Measurements from ENCODE around the gene TNP2. TPM values are rescaled to one million over a fixed set of nuclear protein-coding genes. Genes with fewer than 3 reads are reported as not detected.

The TNP2 gene
- total and polyA plus RNA-seq, 12 donors, result not detected

DNA sequence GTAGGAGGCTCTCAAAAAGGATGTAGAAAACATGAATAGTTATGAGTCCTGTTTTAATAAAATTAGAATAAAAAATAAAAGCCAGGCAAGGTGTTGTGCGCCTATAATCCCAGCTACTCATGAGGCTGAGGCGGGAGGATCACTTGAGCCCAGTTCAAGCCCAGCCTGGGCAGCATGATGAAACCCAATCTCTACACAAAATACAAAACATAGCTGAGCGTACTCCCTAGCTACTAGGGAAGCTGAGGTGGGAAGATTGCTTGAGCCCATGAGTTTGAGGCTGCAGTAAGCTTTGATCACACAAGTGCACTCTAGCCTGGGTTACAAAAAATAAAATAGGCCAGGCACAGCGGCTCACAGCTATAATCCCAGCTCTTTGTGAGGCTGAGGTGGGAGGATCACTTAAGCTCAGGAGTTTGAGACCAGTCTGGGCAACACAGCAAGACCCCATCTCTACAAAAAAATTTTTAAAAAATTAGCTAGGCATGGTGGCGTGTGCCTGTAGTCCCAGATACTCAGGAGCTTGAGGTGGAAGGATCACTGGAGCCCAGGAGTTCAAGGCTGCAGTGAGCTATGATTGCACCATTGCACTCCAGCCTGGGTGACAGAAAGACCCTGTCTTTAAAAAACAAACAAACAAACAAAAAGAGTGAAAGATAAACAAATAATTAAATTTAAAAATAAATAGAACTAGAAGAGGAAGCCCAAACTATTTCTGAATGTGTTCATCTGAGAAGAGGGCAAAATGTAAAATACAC, 29.2 kb upstream of the TNP2 start:
- peaks cover 0 to 20% (median 12%) of the 10 kb centered on the region in 9 donors for H3K4me1 ChIP-seq
- WGBS, 2 donors, result 95 to 96% methylated on average over 5 of the region's 5 CpGs
- H3K27me3 ChIP-seq, result no peaks in the 10 kb centered on the region
- TF ChIP-seq, protein P1, sequence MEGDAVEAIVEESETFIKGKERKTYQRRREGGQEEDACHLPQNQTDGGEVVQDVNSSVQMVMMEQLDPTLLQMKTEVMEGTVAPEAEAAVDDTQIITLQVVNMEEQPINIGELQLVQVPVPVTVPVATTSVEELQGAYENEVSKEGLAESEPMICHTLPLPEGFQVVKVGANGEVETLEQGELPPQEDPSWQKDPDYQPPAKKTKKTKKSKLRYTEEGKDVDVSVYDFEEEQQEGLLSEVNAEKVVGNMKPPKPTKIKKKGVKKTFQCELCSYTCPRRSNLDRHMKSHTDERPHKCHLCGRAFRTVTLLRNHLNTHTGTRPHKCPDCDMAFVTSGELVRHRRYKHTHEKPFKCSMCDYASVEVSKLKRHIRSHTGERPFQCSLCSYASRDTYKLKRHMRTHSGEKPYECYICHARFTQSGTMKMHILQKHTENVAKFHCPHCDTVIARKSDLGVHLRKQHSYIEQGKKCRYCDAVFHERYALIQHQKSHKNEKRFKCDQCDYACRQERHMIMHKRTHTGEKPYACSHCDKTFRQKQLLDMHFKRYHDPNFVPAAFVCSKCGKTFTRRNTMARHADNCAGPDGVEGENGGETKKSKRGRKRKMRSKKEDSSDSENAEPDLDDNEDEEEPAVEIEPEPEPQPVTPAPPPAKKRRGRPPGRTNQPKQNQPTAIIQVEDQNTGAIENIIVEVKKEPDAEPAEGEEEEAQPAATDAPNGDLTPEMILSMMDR (IDR thresholded peaks at IDR 0.05), result no peak
- no peak overlapping the region for H3K4me3 ChIP-seq
- H3K9me3 ChIP-seq, result no peaks in the 10 kb centered on the region
- DNase-seq, result no peak
- ATAC-seq, result peak in 1 of 8 donors; percentile 8
- H3K36me3 ChIP-seq, result no peaks in the 10 kb centered on the region
- intact Hi-C loops (cut with DNase I), result no loop called here
- H3K27ac ChIP-seq, result peak overlapping the region in 6 of 10 donors; percentile 16 to 80 (median 59)

DNA sequence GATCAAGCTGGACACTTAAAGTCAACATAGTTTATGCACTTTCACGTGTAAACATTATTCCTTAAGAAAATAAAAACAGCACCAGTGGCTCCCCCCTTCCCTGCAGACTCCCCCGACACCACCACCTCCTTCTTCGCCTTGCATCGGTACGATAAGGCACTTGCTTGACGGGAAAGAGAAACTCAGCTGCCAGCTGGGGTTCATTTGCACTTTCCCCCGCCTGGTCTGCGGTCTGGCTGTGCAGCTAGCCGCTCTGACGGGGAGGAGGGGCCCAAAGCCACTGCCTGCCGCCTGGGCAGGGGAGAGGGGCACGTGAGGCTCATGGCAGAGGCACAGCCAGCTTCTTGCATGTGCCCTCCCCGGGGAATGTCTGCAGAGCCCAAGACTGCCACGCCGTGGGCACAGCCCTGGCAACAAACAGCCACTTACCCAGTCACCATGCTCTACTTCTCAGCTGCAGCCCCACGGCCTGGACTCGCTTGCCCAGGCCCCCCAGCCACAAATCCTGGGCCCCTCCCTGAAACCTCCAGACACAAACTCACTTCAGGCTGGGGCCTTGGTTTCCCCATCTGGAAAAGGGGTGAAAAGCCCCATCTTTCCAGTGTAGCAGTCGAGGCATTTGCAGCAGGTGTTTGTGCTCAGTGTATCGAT, 28.5 kb upstream of the TNP2 start:
- Histone ChIP-seq H3K27me3 (no peaks in the 10 kb centered on the region), H3K4me3 (peak overlapping the region in 6 of 10 donors; percentile 2 to 31 (median 18)), H3K36me3 (no peaks in the 10 kb centered on the region), H3K9me3 (no peaks in the 10 kb centered on the region), H3K27ac (peak overlapping the region; percentile 3 to 80 (median 44)), H3K4me1 (peaks cover 0 to 20% (median 12%) of the 10 kb centered on the region in 9 donors)
- TF ChIP-seq, protein P1 (IDR thresholded peaks at IDR 0.05), result peak in 3 of 9 donors; percentile 34 to 47 (median 44)
- peak; percentile 90 to 97 (median 96) for ATAC-seq
- 15 to 18% methylated on average over 19 of the region's 19 CpGs for WGBS, 2 donors
- intact Hi-C loops (cut with DNase I), result no loop called here
- DNase-seq, result peak; percentile 73 to 76

DNA sequence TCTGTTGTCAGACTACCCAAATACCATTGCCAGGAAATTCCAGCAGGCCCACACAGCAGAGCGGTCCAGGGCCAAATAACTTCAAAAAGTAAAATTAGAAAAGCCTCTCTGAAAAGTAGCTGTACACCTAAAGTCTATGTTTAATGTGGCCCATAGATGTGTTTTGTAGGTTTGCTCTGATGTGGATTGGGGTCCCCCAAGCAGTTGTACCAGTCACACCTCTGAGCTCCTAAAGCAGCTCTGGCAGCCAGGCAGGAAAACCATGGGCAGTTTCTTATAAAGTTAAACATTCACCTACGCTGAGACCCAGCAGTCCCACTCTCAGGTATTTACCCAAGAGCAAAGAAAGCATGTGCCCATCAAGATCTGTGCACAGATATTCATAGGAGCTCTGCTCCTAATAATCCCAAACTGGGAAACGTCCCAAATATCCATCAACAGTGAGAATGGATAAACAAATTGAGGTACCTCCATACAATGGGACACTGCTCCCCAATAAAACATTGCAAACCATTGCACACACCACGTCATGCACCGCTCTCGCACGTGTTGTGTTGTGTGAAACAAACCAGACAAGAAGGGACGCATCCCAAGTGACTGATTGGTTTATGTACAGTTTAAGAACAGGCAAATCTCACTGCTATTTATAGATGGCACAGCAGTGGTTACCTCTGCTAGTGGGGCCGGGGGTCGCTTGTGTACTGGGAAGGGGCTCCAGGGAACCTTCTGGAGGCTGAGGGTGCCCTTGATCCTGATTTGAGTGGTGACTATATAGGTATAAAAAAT, 27.8 kb upstream of the TNP2 start:
- DNase-seq, result no peak
- Histone ChIP-seq H3K4me3 (peak overlapping the region in 6 of 10 donors; percentile 2 to 31 (median 18)), H3K27me3 (no peaks in the 10 kb centered on the region), H3K9me3 (no peaks in the 10 kb centered on the region), H3K27ac (peak overlapping the region; percentile 3 to 80 (median 44)), H3K4me1 (peaks cover 0 to 20% (median 12%) of the 10 kb centered on the region in 9 donors), H3K36me3 (no peaks in the 10 kb centered on the region)
- intact Hi-C loops (cut with DNase I), result no loop called here
- 39 to 45% methylated on average over 10 of the region's 10 CpGs for WGBS, 2 donors
- ATAC-seq, result peak; percentile 22 to 83 (median 70)
- TF ChIP-seq, protein P1 (IDR thresholded peaks at IDR 0.05), result no peak

DNA sequence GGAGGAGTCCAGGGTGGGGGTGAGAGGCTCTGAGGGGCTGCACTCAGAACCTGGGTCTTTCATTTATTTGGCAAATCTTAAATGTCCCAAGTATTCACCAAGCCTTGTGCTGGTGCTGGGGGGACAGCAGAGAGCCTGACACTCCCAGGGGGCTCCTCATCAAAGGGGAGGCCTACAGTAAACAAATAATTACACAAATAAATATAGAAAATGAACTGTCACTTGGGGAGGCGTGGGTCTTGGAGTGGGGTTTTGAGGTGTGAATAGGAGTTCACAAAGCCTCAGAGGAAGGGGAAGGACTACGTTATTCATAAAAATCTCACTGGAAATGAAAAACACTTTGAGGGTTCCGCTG, 27.2 kb upstream of the TNP2 start:
- 92% methylated on average over 3 of the region's 3 CpGs for WGBS, 2 donors
- intact Hi-C loops (cut with DNase I), result no loop called here
- TF ChIP-seq, protein P1 (IDR thresholded peaks at IDR 0.05), result no peak

More for the DNA sequence above, 27.2 kb upstream of the TNP2 start:
- no peak for ATAC-seq
- Histone ChIP-seq H3K9me3 (no peaks in the 10 kb centered on the region), H3K27ac (no peak overlapping the region), H3K36me3 (no peaks in the 10 kb centered on the region), H3K4me1 (peaks cover 0 to 20% (median 12%) of the 10 kb centered on the region in 9 donors), H3K27me3 (no peaks in the 10 kb centered on the region), H3K4me3 (no peak overlapping the region)
- DNase-seq, result no peak

All from heart right ventricle (tissue), 16 donors.